ENCODE measurements around the gene SIDT1. TPM values are rescaled to one million over a fixed set of nuclear protein-coding genes. Genes with fewer than 3 reads are reported as not detected.

The SIDT1 gene
- polyA plus RNA-seq, 4 donors: 2.4 to 4.5 (median 3.6) TPM

DNA sequence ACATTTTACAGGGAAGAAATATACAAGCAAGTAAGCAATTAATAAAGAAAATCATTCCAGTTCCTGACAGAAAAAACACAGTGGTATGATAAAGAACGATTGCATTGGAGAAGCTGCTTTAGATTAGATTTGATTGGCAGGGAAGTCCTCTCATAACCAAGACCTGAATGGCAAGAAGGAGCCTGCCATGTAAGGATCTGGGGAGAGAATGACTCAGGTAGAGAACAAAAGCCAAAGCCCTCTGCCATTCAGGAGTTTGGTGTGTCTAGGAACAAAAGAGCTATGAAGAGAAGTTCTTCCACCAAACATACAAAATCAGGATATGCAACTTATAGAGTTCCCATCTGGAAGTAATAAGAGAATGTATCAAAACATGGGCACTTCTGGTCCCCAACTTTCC, 57.6 kb downstream of the SIDT1 start:
- DNase-seq (ENCODE audit: low read depth in 4 of 4, low spot score in 2 of 4): no peak

DNA sequence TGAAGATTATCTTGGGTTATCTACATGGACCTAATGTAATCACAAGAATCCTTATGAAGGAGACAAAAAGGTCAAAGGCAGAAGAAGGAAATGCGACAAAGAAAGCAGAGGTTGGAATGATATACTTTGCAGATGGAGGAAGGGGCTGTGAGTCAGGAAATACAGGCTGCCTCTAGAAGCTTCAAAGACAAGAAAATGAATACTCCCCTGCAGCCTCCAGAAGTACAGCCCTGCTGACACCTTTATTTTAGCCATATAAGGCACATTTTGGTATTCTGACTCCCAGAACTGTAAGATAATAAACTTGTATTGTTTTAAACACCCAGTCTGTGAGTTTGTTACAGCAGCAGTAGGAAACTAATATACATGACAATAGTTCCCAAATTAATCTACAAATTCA, 58.6 kb downstream of the SIDT1 start:
- no peak for DNase-seq (ENCODE audit: low read depth in 4 of 4, low spot score in 2 of 4)

DNA sequence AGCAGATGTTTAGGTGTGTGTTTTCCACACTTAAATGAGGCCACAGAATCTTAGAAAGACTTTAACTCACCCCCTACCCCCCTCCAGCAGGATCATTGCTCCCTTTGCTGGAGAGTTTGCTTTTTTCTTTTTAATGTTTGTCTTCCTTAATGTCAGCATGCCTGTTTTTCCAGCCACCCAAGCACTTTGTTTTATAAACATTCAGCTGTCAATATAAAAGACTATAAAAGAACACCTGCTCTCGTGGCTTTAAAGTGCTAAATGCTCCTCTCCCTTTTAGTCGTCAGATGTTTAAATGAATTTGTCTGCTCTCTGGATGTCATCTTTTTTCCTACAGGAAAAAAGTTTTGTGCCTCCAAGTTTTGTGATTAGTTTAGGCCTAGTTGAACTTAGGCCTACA, 61.7 kb downstream of the SIDT1 start:
- no peak for DNase-seq (ENCODE audit: low read depth in 4 of 4, low spot score in 2 of 4)

DNA sequence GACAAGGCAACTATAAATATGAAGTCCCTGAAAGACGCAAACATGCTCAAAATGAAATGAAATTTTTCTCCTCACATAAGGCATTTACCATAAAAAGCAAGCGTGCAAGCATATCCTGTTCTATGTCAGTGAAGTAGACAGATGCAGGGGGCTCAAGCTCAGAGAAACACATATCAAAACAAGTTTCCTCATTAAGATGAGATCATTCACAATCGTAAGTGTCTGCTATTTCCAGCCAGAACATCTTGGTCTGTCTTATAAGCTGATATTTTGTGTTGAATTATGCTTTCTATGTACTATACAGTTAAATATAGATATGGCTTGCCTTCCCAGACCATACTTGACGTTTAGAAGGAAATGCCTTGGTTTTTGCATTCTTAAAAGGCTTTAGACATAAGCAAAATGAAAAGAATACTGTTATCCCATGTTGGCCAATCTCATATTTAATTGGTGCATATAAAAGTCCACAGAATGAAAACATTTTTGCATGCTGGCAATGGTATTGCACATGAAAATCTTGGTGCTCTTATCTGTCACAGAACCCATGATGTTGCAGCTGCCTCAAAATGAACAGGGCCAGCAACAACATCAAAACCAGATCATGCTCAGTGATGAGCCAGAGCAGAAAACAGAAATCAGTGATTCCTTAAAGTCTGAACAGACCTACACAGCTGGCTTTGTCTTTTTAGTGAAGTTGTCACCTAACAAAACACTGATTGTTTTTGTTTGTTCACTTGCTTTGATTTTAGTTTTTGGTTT, 65.4 kb downstream of the SIDT1 start:
- no peak for DNase-seq (ENCODE audit: low read depth in 4 of 4, low spot score in 2 of 4)

DNA sequence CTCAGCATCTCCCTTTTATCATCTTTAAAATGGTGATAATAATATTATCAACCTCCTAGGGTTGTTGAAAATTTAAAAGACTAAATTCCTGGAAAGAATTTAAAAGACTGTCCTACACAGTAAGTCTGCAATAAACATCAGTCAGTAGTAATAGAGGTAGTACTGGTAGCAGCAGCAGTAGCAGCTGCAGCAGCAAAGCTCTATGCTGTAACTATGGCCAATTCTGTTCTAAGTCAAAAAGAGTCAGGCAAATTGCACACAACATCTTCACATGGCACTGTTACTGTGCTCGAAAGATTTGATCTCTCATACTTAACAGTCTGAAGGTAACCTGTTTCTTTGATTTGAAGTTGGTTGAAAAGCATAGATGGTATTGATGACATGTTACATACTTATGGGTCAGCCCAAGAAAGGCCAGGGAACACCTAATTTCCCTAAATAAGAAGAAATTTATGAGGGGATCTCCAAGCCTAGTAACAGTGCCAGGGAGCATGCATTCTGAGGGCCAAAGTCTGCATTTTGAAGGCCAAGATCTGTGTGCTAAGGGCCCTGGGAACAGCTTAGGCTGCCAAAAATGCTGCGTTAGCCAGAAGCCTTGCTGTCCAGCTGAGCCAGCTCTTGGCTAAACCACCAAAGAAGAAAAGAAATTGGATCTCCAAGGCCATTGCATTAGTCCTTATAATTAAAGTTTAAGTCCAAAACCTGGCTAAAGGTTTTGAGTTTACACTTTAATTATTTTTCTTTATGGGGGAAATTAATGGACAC, 68.2 kb downstream of the SIDT1 start:
- no peak for DNase-seq (ENCODE audit: low read depth in 4 of 4, low spot score in 2 of 4)

DNA sequence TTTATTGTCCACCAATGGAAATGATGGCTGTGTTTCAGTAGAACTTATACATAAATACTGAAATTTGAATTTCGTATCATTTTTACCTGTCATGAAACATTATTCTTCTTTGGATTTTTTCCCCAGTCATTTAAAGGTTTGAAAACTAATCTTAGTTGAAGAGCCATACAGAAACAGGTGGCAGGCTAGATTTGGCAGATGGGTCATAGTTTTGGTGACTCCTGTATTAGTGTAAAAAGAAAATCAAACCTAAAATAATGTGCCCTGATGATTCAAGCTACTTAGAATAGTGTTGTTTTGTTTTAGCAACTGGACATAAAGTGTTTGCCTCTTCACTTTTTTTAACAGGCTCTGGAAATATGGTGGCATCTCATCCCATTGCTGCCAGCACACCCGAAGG, 68.9 kb downstream of the SIDT1 start:
- DNase-seq (ENCODE audit: low read depth in 4 of 4, low spot score in 2 of 4): no peak

DNA sequence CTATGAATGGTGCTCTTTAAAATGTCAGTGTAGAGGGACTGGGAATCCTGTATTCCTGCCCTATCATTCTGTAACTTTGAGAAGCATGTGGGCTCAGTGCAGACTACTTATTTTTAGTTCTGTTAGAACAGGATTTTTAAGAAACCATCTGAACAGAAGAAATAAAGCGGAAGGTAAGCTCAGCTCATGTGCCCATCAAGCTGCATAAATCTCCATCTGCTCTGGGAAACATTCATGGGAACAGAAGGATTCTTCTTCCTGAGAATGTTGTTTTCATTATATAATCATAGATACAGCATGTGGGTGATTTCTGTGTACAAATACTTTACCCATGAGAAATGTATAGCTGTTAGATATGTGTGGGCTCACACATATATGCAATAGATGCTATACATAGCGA, 69.9 kb downstream of the SIDT1 start:
- no peak for DNase-seq (ENCODE audit: low read depth in 4 of 4, low spot score in 2 of 4)

DNA sequence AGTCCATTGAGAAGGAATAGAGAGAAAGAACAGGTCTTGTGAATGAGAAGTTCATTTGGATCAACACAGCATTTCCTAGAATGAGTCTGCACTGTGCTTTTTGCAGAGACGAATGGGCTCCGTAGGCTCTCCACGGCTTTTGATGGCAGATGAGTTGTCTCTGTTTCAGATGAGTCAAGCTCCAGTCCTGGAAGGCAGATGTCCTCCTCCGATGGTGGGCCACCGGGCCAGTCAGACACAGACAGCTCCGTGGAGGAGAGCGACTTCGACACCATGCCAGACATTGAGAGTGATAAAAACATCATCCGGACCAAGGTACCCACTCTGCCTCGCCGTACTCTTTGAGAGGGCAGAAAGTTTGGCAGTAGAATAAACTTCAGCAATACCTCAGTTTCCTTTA, 70.5 kb downstream of the SIDT1 start:
- no peak for DNase-seq (ENCODE audit: low read depth in 4 of 4, low spot score in 2 of 4)

DNA sequence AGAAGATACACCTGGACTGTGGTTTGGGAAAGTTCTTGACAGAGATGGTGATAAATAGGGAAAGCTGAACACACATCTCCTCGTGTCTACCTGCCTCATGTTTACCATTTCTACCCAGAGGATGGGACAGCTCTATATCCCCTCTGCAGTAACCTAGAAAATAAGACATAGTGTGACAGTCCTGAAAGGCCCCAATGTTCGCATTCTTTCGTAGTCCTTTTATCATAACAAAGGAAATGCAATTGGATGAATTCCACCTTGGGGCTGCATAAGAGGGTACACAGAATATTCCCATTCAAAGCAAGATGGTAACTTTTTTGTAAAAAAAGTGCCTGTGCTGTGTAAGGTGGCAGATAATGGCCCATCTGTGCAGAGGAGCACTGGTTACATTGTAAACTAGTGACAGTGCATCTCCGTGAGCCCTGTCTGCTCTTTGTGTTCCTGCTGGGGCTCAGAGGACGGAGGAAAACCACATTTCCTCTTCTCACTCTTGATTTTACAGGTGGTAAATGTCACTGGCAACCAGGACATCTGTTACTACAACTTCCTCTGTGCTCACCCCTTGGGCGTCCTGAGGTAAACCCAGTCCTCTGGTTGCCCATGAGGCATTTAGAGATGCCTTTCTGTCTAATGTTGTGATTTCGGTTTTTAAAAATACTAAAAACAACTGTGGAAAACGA, 74.3 kb downstream of the SIDT1 start:
- no peak for DNase-seq (ENCODE audit: low read depth in 4 of 4, low spot score in 2 of 4)

DNA sequence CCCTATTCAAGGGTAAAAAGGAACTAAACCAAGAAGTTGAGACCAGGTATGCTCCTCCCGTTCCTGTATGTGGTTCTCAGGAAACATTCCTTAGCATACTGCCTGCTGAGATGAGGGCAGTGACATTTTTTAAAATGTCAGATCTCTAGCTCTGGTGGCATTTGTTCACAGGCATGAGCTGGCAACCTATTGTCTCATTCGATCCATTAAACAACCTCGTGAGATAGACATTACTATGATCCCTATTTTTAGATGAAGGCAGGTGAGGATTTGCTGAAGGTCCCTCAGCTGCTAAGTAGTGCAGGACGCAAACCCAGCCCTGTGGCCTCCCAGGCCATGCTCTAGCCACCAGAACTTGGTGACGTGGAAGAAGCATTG, 74.9 kb downstream of the SIDT1 start:
- no peak for DNase-seq (ENCODE audit: low read depth in 4 of 4, low spot score in 2 of 4)

DNA sequence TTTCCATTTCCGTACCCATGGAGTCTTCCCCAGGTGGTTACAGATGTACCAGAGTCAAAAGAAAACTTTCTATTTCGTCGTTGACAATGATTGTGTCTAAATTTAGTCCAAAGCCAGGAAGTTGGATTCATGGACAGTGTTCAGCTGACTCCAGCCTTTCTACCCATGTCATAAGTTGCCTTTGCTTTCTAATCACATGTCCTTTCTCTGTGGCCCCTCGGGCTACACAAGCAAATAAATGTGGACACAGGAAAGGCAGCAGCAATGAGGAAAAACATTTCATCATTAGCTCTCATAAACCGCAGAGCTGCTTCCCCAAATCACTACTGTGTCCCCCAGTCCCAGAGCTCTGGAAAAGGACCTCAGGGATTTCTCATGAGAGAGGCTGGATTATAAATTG, 82.0 kb downstream of the SIDT1 start:
- DNase-seq (ENCODE audit: low read depth in 4 of 4, low spot score in 2 of 4): no peak

DNA sequence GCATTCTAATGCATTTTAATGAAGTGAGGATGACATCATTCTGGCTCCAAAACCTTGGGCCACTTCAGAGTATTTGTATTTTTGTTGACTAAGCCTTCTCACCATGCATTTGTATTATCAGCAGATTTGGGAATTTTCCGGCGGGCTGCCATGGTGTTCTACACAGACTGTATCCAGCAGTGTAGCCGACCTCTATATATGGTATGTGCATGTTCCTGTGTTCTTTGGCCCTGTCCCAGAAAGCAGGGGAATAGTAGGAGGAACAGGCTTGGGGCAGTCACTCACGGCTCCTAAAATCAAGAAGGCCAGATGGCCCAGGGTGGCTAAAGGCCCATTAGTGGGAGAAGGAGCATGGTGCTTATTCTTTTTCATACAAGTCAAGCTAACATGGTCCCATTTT, 83.6 kb downstream of the SIDT1 start:
- DNase-seq (ENCODE audit: low read depth in 4 of 4, low spot score in 2 of 4): no peak

DNA sequence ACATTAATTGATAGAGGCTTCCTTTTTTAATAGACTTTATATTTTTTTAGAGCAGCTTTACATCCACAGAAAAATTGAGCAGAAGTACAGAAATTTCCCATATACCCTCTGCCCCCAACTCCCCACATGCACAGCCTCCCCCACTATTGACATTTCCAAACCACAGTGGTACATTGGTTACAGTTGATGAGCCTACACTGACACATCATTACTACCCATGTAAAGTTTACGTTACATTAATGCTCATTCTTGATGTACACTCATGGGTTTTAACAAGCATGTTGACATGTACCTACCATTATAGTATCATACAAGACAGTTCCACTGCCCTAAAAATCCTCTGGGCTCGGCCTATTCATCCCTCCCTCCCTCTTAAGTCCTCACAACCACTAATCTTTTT, 85.4 kb downstream of the SIDT1 start:
- DNase-seq (ENCODE audit: low read depth in 4 of 4, low spot score in 2 of 4): no peak

DNA sequence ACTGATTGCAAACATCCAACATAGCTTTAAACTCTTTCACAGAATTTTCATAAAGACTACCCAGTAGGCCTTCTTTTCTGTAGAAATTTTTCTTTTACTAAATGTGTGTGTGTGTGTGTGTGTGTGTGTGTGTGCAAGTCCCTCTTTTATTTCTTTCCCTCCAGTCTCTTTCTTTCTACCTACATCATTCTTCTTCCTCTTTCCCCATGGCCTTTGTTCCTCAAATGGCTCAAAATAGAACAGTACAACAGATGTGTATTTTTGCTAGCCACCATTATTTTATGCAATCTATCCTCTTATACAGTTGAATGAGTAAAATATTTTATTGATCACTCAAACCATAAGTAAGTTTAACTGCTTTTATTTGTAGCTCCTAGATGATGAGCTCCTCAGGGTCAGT, 87.7 kb downstream of the SIDT1 start:
- DNase-seq (ENCODE audit: low read depth in 4 of 4, low spot score in 2 of 4): no peak

DNA sequence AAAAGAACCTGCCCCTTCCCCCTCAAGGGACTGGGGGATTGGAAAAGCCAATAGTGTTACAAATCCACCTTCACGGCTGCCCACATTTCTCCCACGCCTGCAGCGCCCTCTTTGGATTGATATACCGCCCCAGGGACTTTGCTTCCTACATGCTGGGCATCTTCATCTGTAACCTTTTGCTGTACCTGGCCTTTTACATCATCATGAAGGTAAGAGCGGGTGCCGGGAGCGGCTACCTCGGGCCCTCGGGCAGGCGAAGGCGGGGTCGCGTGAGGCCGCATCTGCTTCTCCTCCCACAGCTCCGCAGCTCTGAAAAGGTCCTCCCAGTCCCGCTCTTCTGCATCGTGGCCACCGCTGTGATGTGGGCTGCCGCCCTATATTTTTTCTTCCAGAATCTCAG, 91.0 kb downstream of the SIDT1 start:
- no peak for DNase-seq (ENCODE audit: low read depth in 4 of 4, low spot score in 2 of 4)

DNA sequence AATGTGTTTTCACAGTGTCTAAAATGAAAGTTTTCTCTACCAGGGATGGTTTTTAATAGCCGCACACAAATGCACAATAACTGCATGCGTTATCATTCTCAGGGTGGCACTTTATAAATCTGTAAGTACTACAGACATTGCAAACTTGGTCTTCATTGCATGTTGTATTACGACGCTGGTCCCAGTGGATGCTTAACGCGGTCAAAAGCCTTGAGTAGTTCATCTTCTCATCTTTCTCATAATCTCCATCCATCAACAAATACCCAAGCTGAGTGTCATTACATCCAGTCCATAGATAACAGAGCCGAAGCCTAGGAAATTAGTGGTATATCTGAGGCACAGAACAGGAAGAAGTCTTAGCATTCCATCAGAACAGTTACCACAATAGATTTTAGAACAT, 91.5 kb downstream of the SIDT1 start:
- no peak for DNase-seq (ENCODE audit: low read depth in 4 of 4, low spot score in 2 of 4)

DNA sequence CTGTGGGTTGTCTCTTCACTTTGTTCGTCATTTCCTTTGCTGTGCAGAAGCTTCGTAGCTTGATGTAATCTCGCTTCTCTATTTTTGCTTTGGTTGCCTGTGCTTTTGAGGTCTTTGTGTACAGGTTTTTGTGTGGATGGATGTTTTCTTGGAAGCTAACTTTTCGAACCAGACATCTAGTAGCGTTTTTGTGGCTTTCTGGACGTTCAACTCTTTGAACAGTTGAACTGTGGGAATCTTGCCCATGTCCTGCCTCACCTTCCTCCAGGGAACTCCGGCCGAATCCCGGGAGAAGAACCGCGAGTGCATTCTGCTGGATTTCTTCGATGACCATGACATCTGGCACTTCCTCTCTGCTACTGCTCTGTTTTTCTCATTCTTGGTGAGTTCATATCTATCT, 93.5 kb downstream of the SIDT1 start:
- no peak for DNase-seq (ENCODE audit: low read depth in 4 of 4, low spot score in 2 of 4)

DNA sequence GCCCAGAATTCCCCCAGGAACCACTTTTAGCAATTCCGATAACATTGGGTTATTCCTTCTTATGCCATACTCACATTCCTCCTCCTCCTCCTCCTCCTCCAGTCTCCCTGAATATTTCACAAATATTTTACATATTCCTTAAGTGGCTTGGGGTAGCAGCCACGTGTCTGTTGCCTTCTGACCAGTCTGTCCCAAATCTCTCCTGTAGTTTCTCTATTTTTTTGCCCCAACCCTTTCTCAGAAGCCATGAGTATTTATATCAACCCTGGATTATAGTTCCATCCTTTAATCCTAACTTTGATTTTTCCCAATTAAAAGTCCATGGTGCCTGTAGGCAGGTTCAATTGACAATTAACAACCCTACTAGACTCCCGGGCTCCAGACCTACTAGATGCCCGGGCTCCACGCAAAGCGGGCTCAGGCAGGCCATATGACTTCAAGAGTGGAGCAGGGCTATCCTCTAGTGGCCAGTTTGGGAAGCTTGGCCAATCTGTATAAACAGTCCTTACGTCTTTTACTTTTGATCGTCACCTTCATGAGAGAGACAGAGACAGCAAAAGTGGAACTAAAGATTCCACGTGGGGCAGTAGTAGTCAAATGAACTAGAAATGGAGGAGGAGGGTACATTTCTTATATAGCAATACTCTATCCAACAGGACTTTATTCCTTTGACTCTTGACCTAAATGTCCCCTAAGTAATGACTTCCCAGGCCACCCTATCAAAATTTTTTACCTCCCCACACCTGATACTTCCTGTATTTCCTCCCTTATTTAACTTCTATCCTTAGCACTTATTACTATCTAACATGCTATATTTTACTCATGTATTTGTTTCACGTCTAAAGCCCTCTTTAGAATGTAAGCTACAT, 94.4 kb downstream of the SIDT1 start:
- DNase-seq (ENCODE audit: low read depth in 4 of 4, low spot score in 2 of 4): no peak

DNA sequence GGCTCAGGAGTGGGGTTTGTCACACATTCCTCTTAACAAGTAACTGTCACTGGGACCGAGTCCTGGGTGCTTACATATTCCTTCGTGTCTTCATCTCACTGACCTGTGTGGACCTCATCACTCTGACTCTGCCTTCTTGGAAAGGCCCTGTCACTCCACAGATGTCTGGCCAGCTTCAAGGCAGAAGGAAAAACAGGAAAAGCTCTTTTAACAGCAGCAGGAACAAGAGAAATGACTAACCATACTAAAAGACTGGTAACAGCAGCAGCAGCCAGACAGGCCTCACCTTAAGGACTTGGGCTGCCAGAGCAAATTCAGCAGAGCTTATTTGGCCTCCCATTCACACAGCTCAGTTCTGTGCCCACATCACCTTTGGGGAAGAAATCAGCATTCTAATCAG, 96.0 kb downstream of the SIDT1 start:
- DNase-seq (ENCODE audit: low read depth in 4 of 4, low spot score in 2 of 4): no peak

DNA sequence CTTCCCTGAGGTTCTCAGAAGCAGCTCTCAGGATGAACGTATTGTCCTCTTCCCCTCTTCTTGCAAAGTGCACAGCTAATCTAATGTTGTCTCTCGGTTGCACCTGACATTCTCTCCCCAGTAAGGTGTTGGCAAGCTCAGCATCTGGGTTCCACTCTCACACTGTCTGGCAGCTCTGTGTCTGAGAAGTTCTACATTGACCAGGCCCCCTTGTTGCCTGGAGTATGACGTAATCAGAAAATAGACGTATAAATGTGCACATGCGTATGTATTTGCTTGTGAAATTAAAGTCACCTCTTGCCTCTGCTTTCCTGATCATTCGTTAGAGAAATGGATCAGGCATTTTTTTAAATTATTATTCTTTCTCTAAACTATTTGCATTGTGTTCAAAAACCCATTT, 96.4 kb downstream of the SIDT1 start:
- no peak for DNase-seq (ENCODE audit: low read depth in 4 of 4, low spot score in 2 of 4)
